SK-N-SH (cell line): ENCODE data around the gene MB21D2.

Experiments used
- POLR2AphosphoS5 ChIP-seq: IDR thresholded peaks from 2 replicates; pipeline ENCODE4 v1.6.1; 2012; ENCODE audit warnings: low read depth, low read length
- RCOR1 ChIP-seq: fragments of 150-350 bp; IDR thresholded peaks from 2 replicates; pipeline ENCODE4 v1.6.1; 2017; ENCODE audit warnings: antibody characterized with exemption, low read length
- SMC3 ChIP-seq: IDR thresholded peaks from 2 replicates; pipeline ENCODE4 v1.6.1; 2012; ENCODE audit warnings: low read depth, low read length, improper control_type of control experiment
- YY1 ChIP-seq: IDR thresholded peaks from 2 replicates; pipeline ENCODE4 v1.4.0; 2012; ENCODE audit warnings: low read depth, mild to moderate bottlenecking
- TF ChIP-seq, protein P1 (sequence below): fragments of 200-600 bp; sonication (generic); IDR thresholded peaks from 2 replicates; pipeline ENCODE4 v1.6.1; 2017; ENCODE audit warnings: antibody characterized with exemption, mild to moderate bottlenecking, moderate library complexity
- TF ChIP-seq, protein P2 (sequence below): IDR thresholded peaks from 2 replicates; pipeline ENCODE4 v1.4.0; 2012; ENCODE audit warnings: low read depth, borderline replicate concordance

DNA sequence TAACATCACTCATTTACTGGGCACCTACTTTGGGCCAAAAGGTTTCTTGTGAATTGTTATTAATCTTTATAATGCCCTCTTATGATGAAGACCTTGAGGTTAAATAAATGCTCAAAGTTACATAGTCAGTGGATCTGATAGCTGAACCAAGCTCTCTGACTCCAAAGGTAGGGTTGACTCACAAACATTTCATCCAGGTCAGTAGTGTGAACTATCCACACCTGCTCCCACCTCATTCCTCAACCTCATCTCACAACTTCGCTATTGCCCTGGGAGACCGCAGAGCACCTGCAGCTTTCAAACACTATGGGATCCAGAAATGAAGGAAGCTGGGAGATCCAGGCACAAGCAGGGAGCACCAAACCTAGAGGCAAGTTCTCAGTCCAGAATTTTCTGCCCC, 96.5 kb downstream of the MB21D2 start:
- TF ChIP-seq, protein P1, sequence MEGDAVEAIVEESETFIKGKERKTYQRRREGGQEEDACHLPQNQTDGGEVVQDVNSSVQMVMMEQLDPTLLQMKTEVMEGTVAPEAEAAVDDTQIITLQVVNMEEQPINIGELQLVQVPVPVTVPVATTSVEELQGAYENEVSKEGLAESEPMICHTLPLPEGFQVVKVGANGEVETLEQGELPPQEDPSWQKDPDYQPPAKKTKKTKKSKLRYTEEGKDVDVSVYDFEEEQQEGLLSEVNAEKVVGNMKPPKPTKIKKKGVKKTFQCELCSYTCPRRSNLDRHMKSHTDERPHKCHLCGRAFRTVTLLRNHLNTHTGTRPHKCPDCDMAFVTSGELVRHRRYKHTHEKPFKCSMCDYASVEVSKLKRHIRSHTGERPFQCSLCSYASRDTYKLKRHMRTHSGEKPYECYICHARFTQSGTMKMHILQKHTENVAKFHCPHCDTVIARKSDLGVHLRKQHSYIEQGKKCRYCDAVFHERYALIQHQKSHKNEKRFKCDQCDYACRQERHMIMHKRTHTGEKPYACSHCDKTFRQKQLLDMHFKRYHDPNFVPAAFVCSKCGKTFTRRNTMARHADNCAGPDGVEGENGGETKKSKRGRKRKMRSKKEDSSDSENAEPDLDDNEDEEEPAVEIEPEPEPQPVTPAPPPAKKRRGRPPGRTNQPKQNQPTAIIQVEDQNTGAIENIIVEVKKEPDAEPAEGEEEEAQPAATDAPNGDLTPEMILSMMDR: no peak
- TF ChIP-seq POLR2AphosphoS5: no peak
- no peak for TF ChIP-seq RCOR1
- TF ChIP-seq SMC3: no peak
- TF ChIP-seq YY1: no peak
- TF ChIP-seq, protein P2, sequence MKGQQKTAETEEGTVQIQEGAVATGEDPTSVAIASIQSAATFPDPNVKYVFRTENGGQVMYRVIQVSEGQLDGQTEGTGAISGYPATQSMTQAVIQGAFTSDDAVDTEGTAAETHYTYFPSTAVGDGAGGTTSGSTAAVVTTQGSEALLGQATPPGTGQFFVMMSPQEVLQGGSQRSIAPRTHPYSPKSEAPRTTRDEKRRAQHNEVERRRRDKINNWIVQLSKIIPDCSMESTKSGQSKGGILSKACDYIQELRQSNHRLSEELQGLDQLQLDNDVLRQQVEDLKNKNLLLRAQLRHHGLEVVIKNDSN: no peak
